Ishikawa (cell line): Measurements from ENCODE around the gene SCML2.

Experiments
- CEBPB ChIP-seq: IDR thresholded peaks from 2 replicates; pipeline ENCODE4 v1.6.1; 2012
- CREB1 ChIP-seq: IDR thresholded peaks from 2 replicates; pipeline ENCODE4 v1.6.1; 2012; ENCODE audit warnings: low read depth
- EGR1 ChIP-seq: IDR thresholded peaks from 2 replicates; pipeline ENCODE4 v1.6.1; 2012
- EP300 ChIP-seq: IDR thresholded peaks from 2 replicates; pipeline ENCODE4 v1.6.1; 2012; ENCODE audit warnings: borderline replicate concordance
- FOXM1 ChIP-seq: IDR thresholded peaks from 2 replicates; pipeline ENCODE4 v1.6.1; 2012; ENCODE audit warnings: low read depth, borderline replicate concordance
- NFIC ChIP-seq: IDR thresholded peaks from 2 replicates; pipeline ENCODE4 v1.6.1; 2012
- RAD21 ChIP-seq: IDR thresholded peaks from 2 replicates; pipeline ENCODE4 v1.6.1; 2012; ENCODE audit warnings: low read depth
- TAF1 ChIP-seq: IDR thresholded peaks from 2 replicates; pipeline ENCODE4 v1.6.1; 2012; ENCODE audit warnings: low read depth, mild to moderate bottlenecking
- TCF12 ChIP-seq: IDR thresholded peaks from 2 replicates; pipeline ENCODE4 v1.6.1; 2012; ENCODE audit warnings: low read depth
- TEAD4 ChIP-seq: IDR thresholded peaks from 2 replicates; pipeline ENCODE4 v1.6.1; 2012
- USF1 ChIP-seq: IDR thresholded peaks from 2 replicates; pipeline ENCODE4 v1.6.1; 2012
- YY1 ChIP-seq: IDR thresholded peaks from 2 replicates; pipeline ENCODE4 v1.6.1; 2012; ENCODE audit warnings: low read depth
- ZBTB7A ChIP-seq: IDR thresholded peaks from 2 replicates; pipeline ENCODE4 v1.6.1; 2012; ENCODE audit warnings: low read depth
- TF ChIP-seq, protein P1 (sequence below): IDR thresholded peaks from 2 replicates; pipeline ENCODE4 v1.6.1; 2012; ENCODE audit warnings: low read depth, mild to moderate bottlenecking
- TF ChIP-seq, protein P2 (sequence below): IDR thresholded peaks from 2 replicates; pipeline ENCODE4 v1.6.1; 2012

Gene SCML2

DNA sequence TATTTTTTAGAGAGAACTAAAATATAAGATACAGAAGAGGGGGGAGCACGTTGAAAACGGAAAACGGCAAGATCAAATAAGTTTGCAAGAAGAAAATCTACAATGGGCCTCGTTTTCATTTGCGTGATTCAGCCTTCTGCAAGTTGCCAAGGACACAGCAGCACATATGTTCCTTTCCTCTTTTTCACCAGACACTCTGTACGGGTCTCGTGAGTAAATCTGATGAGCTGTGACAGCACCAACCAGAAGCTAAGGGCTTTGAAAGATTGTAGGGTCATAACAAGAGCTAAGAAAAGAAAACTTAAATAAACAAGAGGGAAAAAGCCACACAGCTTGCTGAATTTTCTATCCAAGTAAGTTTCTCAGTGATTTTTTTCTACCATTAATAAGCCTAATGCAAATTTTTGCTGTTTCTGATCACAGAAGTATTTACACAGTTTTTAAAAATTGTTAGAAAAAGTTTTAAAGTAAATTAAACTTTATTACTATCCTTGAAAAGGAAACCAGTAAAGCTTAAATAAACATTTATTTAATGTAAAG is 63.4 kb downstream of the SCML2 start:
- no peak for TF ChIP-seq TCF12
- no peak for TF ChIP-seq USF1
- TF ChIP-seq, protein P1, sequence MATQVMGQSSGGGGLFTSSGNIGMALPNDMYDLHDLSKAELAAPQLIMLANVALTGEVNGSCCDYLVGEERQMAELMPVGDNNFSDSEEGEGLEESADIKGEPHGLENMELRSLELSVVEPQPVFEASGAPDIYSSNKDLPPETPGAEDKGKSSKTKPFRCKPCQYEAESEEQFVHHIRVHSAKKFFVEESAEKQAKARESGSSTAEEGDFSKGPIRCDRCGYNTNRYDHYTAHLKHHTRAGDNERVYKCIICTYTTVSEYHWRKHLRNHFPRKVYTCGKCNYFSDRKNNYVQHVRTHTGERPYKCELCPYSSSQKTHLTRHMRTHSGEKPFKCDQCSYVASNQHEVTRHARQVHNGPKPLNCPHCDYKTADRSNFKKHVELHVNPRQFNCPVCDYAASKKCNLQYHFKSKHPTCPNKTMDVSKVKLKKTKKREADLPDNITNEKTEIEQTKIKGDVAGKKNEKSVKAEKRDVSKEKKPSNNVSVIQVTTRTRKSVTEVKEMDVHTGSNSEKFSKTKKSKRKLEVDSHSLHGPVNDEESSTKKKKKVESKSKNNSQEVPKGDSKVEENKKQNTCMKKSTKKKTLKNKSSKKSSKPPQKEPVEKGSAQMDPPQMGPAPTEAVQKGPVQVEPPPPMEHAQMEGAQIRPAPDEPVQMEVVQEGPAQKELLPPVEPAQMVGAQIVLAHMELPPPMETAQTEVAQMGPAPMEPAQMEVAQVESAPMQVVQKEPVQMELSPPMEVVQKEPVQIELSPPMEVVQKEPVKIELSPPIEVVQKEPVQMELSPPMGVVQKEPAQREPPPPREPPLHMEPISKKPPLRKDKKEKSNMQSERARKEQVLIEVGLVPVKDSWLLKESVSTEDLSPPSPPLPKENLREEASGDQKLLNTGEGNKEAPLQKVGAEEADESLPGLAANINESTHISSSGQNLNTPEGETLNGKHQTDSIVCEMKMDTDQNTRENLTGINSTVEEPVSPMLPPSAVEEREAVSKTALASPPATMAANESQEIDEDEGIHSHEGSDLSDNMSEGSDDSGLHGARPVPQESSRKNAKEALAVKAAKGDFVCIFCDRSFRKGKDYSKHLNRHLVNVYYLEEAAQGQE = no peak
- TF ChIP-seq CEBPB = no peak
- TF ChIP-seq FOXM1 = no peak
- TF ChIP-seq RAD21 = no peak
- TF ChIP-seq ZBTB7A = no peak
- TF ChIP-seq EP300 = no peak
- TF ChIP-seq TEAD4 = no peak
- no peak for TF ChIP-seq CREB1
- no peak for TF ChIP-seq EGR1
- TF ChIP-seq YY1 = no peak
- TF ChIP-seq NFIC = no peak
- TF ChIP-seq, protein P2, sequence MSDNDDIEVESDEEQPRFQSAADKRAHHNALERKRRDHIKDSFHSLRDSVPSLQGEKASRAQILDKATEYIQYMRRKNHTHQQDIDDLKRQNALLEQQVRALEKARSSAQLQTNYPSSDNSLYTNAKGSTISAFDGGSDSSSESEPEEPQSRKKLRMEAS = no peak
- no peak for TF ChIP-seq TAF1

GRCh38 chrX:18290200-18290599 is 64.3 kb downstream of the SCML2 start:
- TF ChIP-seq TEAD4 (no peak), TCF12 (no peak), CEBPB (no peak), EGR1 (no peak)
- TF ChIP-seq, protein P2 = no peak
- TF ChIP-seq, protein P1 = no peak

DNA sequence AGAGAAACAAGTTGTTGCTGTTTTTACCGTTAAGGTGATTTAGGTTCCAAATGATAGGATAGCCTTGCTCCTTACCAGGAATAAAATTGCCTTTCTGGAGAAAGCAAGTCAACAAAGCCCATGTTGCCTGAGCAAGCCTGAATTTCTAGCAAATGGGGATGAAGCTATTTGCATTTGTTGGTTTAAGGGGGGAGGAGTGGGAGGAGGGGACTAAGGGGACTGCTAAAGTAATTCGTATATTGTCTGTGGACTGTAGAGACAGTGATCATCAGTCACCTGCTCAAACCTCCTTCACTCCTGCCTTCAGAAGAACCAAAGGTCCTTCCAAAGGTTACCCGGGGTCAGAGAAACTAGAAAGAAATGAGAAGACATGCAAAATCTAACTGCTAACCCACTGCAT is 65.8 kb downstream of the SCML2 start:
- no peak for TF ChIP-seq EP300
- TF ChIP-seq RAD21 = no peak
- TF ChIP-seq TAF1 = no peak
- TF ChIP-seq YY1 = no peak
- TF ChIP-seq EGR1 = no peak
- no peak for TF ChIP-seq FOXM1
- TF ChIP-seq, protein P1 = no peak

- TF ChIP-seq CREB1 = no peak
- no peak for TF ChIP-seq FOXM1
- TF ChIP-seq, protein P2 = no peak
Observed at GRCh38 chrX:18286322-18286831, 68.1 kb downstream of the SCML2 start.

- no peak for TF ChIP-seq EP300
- TF ChIP-seq CEBPB = no peak
- no peak for TF ChIP-seq TAF1
- no peak for TF ChIP-seq TCF12
- TF ChIP-seq CREB1 = no peak
- TF ChIP-seq, protein P2 = no peak
- no peak for TF ChIP-seq TEAD4
Observed at GRCh38 chrX:18278449-18278848, 76.0 kb downstream of the SCML2 start.
